GM18873 (cell line): ENCODE results near the gene NHLRC4.

Experiments used
- ATAC-seq: cut with Tn5 transposase; IDR thresholded peaks from one replicate; pipeline ENCODE4 v1.9.1; 2021; ENCODE audit warnings: mild to moderate bottlenecking, moderate library complexity, moderate number of reproducible peaks; ENCODE audit not compliant: unreplicated experiment, low FRiP score

NHLRC4 gene

DNA sequence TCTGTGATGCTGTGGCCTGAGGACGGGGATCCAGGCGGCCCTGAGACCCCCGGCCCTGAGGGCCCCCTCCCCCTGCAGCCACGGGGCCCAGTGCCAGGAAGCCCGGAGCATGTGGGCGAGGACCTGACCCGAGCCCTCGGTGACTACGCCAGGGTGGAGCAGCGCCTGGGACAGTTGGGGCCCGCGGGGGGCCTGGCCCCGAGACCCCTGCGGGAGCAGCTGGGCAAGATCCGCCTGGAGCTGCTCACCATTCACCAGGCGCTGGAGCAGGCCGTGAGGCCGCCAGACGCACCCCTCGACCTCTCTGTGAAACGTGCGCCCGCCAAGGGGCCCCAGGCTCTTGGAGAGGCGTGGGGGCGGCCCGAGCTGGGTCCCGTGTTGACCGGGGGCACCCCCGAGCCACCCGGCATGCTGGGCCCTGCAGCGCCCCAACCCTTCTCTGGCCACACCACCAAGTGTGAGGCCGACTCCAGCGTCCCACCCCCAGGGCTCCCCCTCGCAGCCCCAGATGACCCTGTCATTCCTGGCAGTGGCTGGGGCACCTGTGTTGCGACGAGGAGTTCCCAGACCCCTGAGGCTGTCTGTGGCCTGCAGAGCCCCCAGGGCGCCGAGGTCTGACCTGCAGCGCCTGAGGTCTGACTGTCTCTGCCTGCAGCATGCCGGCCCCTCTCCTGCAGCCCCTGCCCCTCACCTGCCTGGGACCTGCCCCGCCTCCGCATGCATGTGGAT, 2.0 kb upstream of the NHLRC4 start:
- ATAC-seq: no peak

DNA sequence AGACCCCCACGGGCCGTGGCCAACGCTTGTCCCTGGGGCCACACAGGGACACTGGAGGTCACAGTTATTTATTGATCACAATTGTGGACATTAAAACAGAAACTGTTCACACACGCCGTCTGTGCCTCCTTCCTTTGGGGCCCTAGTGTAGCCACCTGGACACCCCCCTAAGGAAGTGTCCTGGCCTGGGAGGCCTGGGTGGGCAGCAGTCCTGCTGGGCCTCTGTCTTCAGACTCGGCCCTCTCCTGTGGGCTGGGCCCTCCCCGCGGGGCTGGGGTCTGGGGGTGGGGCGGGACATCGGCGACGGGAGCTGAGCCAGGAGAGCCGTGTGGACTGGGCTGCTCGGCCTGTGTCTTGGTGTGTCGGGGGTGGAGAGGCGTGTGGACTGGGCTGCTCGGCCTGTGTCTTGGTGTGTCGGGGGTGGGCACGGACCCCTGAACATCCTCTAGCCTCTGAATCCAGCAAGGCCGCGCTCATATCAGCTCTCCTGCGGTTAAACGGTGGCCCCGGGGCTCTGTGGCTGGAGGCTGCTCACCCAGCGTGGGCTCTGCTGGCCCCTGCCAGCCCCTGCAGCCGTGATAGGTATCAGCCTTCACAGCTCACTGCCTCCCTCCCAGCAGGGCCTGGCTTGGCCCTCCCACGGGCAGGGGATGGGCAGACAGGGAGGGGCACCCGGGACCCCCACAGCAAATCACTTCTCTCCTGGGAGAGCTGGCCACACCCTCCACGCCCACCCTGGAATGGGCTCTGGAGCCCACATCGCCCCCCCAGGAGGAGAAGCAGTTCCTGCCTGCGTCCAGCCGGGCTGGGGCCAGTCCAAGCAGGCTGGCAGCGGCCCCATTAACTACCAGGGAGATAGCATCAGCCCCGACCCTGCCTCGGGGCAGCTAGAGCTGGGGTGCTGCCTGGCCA, 1.1 kb upstream of the NHLRC4 start:
- no peak for ATAC-seq

DNA sequence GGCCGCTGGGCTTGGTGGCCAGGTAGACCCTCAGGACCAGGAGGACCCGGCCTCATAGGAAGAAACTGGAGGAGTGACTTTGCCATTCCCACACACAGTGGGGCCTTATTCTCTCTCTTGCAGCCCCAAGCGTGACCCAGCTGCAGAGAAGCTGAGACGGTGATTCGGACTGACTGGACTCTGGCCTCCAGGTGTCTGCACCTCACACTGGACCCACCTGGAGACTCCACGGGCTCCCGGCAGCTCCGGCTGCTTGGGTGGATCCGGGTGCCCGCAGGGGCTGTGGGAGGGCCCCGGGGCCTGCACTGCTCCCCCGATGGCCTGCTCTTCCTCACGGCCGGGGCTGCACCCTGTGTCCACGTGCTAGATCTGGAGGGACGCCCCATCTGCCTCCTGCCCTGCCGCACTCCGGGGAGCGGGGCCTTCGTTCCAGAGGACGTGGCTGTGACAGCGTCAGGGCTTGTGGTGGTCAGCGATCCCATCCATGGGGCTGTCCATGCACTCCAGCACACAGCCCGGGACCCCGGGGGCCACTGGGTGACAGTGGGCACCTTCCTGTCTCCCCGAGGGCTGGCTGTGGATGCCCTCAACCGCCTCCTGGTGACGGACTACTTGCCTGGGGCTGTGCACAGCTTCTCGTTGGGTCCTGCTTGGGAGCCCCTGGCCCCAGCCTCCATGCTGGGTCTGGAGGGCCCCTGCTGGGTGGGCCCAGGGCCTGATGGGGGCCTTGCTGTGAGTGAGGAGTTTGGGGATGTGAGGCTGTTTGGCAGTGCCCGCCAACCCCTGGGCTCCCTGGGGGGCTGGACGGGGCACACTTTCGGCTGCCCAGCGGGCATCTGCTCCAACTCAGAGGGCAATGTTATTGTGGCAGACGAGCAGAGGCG, 810 bp downstream of the NHLRC4 start:
- ATAC-seq: no peak

DNA sequence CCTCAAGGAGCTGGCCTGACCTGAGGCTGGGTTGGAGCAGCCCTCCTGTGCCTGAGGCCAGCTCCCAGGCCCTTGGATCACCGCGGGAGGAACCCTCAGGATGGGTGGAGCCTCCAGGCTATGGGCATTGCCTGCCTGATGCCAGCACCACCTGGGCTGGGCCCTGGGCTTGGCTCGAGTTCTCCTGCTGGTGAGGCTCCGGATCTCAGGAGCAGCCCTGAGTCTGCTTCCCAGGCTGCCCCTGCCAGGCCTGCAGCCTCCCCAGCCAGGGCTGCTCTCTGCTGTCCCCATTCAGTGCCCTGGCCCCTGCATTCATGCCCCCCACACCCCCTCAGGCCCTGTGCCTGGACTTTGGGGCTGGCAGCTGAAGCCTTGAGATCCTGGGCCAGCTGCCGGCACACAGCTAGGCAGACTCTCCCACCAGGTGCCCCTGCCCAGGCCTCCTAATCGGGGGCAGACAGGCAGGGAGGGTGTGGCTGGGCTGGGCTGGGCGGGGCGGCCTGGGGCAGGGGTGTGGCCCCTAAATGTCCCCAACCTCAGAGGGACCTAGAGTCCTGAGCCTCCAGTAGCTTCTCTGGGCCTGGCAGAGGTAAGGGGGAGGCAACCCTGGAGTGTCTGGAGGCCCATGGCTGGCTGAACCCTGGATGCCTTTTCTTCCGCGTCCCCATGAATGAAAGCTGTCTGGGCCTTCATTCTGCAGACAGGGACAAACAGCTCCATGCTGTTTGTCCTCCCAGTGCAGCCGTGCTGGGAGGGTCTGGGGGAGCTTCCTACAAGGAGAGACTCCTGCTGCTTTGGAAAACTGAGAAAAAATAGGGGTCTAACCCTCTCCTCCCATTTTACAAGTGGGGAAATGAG, 1.8 kb downstream of the NHLRC4 start:
- no peak for ATAC-seq

DNA sequence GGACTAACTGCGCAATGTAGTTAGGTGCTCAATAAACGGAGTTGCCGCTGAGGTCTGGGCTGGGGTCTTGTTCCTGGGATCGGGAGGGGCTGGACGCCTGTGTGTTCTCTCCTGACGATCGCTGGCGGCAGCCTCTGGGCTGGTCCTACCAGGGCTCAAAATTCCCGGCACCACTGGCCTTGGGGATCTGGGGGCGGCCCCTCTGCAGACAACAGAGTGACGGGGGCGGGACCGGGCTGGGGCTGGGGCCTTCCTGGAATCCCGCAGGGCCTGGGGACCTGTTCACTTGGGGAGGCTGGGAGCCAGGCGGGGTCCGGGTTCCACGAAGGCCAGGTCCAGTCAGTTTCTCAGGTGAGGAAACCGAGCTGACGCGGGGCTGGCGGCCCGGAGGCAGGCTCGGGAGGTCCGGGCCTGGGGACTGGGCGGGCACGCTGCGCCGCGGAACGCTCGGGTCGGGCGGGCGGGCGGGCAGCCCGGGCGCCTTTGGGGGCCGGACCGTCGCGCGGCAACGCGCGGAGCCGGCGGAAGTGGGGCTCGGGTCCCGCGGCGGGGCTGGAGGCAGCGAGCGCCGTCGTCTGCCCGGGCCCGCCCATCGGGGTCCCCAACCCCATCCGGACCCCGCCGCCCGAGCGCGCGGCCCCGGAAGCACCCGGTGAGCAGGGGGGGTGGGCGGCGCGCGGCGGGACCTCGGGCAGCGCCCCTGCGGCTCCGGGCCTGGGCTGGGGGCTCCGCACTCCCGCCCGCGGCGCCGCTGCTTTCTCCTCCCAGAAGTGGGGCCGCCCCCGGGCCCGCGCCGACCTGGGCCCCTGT, 2.8 kb downstream of the NHLRC4 start, which contains the start of gene PIGQ:
Gene PIGQ, plus strand, starts transcription at position 524 of the 810 bp plus-strand sequence. CDS start 4,107 bp downstream, outside the sequence.
- no peak for ATAC-seq

DNA sequence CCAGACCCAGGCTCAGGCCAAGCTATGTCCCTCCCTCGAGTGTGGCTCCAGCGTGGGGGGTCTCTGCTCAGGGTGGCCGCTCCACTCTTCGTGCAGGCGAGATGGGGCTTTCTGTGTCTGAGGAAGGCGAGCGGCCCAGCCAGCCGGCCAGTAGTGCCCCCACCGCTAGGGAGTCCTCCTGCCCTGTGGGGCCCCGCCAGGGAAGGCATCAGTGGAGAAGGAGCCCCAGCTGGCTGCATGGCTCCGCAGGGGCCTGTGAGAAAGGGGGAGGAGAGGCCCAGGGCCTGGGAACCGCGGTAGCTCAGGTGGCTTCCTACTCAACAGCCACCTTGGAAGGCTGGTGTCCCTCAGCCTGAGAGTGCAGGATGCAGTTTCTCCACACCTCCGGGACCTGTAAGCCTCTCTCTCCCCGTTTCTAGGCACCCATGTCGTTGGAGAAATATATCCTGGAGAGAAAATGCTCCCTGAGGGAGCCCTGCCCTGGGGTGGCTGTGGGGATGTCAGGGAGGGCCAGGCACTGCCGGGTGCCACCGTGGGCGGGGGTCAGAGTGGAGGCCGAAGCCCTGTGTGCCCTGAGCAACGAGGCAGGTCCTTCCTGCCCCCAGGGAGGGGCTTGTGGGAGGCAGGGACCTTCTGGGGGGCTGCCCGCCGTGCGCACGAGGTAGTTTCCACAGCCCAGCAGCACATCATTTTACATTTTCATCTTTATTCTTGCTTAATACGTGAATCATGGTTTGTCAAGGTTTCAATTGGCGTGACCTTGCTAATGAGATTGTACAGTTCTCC, 6.3 kb downstream of the NHLRC4 start:
- no peak for ATAC-seq

DNA sequence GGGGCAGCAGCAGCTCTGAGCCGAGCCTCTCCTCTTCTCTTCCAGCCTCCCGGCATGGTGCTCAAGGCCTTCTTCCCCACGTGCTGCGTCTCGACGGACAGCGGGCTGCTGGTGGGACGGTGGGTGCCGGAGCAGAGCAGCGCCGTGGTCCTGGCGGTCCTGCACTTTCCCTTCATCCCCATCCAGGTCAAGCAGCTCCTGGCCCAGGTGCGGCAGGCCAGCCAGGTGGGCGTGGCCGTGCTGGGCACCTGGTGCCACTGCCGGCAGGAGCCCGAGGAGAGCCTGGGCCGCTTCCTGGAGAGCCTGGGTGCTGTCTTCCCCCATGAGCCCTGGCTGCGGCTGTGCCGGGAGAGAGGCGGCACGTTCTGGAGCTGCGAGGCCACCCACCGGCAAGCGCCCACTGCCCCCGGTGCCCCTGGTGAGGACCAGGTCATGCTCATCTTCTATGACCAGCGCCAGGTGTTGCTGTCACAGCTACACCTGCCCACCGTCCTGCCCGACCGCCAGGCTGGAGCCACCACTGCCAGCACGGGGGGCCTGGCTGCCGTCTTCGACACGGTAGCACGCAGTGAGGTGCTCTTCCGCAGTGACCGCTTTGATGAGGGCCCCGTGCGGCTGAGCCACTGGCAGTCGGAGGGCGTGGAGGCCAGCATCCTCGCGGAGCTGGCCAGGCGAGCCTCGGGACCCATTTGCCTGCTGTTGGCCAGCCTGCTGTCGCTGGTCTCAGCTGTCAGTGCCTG, 7.4 kb downstream of the NHLRC4 start:
- ATAC-seq: no peak

DNA sequence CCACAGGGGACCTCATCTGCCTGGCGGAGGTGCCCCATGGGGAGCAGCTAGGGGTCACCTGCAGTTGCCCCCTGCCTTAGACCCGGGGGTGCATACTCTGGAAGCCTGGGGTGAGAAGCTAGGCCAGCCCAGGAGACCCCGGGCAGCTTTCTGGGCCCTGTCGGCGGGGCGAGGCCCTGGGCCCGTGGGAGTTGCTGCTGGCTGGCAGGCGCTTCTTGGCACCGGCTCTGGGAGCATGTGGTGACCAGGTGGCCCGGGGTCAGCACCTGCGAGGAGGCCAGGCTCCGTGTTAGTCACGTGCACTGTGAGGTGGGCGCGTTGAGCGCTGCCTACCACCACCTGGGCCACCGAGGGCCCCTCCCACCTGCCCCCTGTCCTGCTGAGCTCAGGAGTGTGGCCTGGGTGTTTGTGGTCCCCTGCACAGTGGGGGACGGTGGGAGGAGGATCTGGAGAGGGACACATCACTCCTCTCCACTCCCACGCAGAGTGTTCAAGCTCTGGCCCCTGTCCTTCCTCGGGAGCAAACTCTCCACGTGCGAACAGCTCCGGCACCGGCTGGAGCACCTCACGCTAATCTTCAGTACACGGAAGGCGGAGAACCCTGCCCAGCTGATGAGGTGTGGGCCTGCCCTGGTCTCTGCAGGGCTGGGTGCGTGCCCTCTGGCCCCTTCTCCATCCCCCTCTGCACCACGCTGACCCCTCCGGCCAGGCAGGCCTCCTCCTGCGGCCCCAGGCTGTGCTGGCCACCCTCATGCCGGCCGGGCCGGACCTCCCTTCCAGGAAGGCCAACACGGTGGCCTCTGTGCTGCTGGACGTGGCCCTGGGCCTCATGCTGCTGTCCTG, 8.8 kb downstream of the NHLRC4 start:
- ATAC-seq: no peak

DNA sequence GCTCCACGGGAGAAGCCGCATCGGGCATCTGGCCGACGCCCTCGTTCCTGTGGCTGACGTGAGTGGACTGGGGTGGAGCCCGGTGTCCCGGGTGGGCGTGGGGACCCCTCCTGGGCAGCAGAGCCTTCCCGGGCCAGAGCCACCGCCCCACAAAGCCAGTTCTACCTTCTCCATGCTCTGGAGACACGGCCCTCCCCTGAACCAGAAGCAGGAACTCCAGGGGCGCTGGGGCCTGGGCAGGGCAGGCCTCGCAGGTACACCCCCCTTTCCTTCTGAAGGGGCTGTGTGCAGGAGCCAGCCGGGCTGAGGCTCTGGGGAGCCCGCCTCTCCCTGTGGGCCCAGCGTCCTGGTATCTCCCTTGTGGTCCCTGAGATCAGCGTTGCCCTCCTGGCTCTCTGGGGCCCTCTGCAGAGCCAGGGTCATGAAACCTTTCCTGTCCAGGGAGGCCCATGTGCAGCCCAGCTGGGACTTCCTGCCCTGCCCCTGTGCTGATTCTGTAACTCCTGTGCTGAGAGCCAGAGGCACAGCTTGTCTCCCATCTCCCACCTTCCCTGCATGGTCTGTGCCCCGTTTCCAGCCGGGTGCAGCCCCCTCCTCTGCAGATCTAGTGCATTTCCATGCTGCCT, 9.5 kb downstream of the NHLRC4 start:
- ATAC-seq: no peak

DNA sequence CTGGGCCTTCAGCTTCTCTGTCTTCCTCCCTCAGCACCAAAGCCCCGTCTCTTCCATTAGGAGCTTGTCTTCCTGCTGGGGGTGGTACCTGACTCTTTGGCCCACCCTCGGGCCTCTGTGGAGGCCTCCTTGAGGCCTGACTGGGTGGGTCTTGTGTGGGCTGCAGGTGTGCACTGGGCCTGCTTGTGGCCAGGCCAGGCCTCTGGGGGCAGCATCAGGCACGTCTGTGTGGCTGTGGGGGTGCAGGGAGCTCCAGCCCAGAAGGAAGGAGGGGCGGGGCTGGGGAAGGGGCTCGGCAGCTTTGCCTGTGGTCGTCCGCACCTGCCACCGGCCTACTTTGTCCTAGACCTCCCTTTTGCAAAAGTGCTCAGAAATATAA, 10.0 kb downstream of the NHLRC4 start:
- no peak for ATAC-seq

DNA sequence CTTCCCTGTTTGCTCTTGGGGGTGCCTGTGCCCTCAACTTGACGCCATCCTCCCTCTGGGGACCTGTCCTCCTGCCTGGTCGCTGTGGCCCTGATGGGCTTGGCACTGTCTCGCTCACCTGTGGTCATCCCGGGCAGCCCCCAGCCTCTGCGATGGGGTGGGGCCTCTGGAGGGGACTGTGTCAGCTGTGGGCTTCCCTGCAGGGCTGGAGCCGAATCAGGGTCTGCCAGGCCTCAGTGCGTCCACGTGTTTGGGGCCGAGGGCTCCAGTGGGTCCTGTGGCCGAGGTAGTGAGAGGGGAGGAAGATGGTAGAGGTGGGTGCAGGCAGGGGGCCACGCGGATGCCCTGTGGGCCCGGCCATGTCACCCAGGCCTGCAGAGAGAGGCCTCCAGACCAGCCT, 11.0 kb downstream of the NHLRC4 start:
- ATAC-seq: no peak

DNA sequence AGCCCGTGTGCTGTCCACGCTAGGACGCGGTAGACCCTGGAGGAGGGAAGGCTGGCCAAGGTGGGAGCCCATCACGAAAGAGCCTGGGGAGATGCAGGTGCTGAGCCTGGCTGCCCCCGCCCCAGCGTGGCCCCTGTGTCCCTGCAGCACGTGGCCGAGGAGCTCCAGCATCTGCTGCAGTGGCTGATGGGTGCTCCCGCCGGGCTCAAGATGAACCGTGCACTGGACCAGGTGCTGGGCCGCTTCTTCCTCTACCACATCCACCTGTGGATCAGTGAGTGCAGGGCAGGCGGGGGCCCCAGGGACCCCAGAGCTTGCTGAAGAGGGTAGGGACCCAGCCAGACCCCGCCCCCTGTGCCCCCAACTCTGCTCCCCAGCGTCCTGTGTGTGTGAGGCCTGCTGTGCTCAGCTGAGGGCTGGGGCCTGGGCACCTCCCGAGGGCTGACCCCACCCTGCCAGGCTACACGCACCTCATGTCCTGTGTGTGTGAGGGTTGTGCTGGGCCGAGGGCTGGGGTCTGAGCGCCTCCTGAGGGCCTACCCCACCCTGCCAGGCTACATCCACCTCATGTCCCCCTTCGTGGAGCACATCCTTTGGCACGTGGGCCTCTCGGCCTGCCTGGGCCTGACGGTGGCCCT, 11.5 kb downstream of the NHLRC4 start:
- ATAC-seq: no peak

DNA sequence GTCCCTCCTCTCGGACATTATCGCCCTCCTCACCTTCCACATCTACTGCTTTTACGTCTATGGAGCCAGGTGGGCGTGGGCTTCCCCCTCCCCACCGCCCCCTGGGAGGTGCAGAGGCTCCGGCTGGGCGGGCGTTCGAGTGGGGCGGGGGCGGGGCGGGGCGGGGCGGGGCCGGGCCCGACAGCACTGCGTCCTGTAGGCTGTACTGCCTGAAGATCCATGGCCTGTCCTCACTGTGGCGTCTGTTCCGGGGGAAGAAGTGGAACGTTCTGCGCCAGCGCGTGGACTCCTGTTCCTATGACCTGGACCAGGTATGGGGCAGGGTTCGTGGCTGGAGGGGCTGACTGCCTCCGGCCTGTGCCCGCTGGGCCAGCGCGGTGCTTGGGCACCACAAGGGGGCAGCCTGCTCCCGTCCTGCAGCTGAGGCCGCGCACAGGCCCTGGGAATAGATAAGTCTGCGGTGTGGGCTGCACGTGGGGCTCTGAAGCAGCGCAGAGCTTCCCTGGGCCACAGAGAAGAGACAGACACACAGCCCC, 12.1 kb downstream of the NHLRC4 start:
- ATAC-seq: no peak

DNA sequence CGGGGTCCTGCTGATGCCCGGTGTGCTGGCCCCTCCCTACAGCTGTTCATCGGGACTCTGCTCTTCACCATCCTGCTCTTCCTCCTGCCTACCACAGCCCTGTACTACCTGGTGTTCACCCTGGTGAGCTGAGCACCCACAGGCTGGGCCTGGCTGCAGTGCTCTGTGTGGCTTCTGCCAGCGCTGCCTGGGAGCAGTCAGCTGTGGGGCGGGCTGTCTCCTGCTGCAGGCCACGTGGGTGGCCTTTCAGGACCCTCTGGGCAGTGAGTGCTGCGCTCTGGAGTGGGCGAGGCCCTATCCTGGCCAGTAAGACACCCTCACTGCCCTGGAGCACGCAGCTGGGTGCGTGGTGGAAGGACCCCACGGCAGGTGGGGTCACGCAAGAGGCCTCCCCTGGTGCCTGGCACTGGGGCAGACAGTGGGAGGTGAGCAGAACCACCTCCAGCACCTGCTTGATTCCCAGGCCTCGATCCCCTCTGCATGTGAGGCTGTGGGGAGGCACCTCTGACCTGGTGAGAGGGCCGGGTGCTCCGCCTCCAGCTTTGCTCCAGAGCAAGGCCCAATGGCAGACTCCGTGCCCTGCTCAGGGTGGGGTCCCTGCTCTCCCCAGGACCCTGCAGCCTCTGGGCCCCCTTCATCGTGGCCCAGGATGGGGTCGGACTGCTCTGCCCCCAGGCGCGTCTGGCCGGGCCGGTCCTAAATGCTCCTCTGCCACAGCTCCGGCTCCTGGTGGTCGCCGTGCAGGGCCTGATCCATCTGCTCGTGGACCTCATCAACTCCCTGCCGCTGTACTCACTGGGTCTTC, 13.5 kb downstream of the NHLRC4 start:
- ATAC-seq: no peak
